Measurements from ENCODE around the gene LAMC2. TPM values are rescaled to one million over a fixed set of nuclear protein-coding genes. Genes with fewer than 3 reads are reported as not detected.
"Not testable (repeated sequence)": the region's sequence is repeated elsewhere in the genome, so short reads cannot be mapped to it uniquely, and the experiment has no call there.

The LAMC2 gene
- total RNA-seq, 4 donors from 2014 or later = 24.2 to 46.5 (median 35.5) TPM

- Histone ChIP-seq H3K27ac (peak overlapping the region; percentile 75), H3K36me3 (no peaks in the 10 kb centered on the region), H3K4me1 (peaks cover 7% of the 10 kb centered on the region), H3K27me3 (no peaks in the 10 kb centered on the region), H3K4me3 (no peak overlapping the region), H3K9me3 (no peaks in the 10 kb centered on the region)
- DNase-seq (ENCODE audit: low spot score in 2 of 2) = no peak
- WGBS = 58% methylated on average over 1 of the region's 1 CpG
- TF ChIP-seq POLR2AphosphoS5 (IDR thresholded peaks at IDR 0.05) (no peak), POLR2A (IDR thresholded peaks at IDR 0.05) (no peak), EP300 (IDR thresholded peaks at IDR 0.05) (no peak), CTCF (IDR thresholded peaks at IDR 0.05) (no peak)
Observed at GRCh38 chr1:183149273-183149672, 36.8 kb upstream of the LAMC2 start.

- not testable (repeated sequence) for H3K36me3 ChIP-seq; H3K4me3 ChIP-seq; H3K27me3 ChIP-seq; H3K4me1 ChIP-seq; H3K9me3 ChIP-seq; DNase-seq (ENCODE audit: low spot score in 2 of 2); H3K27ac ChIP-seq
- 84% methylated on average over 1 of the region's 1 CpG for WGBS
Observed at GRCh38 chr1:183150032-183150431, 36.0 kb upstream of the LAMC2 start.

GRCh38 chr1:183150445-183150844 lies 35.6 kb upstream of the LAMC2 start:
- Histone ChIP-seq H3K9me3 (no peaks in the 10 kb centered on the region), H3K4me1 (peaks cover 7% of the 10 kb centered on the region), H3K36me3 (no peaks in the 10 kb centered on the region), H3K4me3 (no peak overlapping the region), H3K27me3 (no peaks in the 10 kb centered on the region), H3K27ac (no peak overlapping the region)
- no peak for DNase-seq (ENCODE audit: low spot score in 2 of 2)
- TF ChIP-seq POLR2A (IDR thresholded peaks at IDR 0.05) (no peak), CTCF (IDR thresholded peaks at IDR 0.05) (no peak), EP300 (IDR thresholded peaks at IDR 0.05) (no peak), POLR2AphosphoS5 (IDR thresholded peaks at IDR 0.05) (no peak)

DNA sequence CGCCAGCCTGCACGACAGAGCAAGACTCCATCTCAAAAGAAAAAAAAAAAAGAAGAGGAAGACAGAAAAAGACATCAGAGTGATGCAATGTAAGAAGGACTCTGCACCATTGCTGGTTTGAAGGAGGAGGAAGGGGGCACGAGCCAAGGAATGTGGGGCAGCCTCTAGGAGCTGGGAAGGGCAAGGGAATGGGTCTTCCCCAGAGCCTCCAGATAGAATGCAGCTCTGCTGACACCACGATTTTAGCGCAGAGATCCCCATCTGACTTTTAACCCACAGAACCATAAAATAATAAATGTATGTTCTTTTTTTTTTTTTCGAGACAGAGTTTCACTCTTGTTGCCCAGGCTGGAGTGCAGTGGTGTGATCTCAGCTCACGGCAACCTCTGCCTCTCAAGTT lies 33.9 kb upstream of the LAMC2 start:
- 83% methylated on average over 7 of the region's 7 CpGs for WGBS
- no peak for DNase-seq (ENCODE audit: low spot score in 2 of 2)
- H3K4me1 ChIP-seq = peaks cover 7% of the 10 kb centered on the region
- no peaks in the 10 kb centered on the region for H3K36me3 ChIP-seq
- H3K9me3 ChIP-seq = no peaks in the 10 kb centered on the region
- no peaks in the 10 kb centered on the region for H3K27me3 ChIP-seq
- no peak overlapping the region for H3K4me3 ChIP-seq
- TF ChIP-seq POLR2AphosphoS5 (IDR thresholded peaks at IDR 0.05) (no peak), EP300 (IDR thresholded peaks at IDR 0.05) (no peak)
- no peak overlapping the region for H3K27ac ChIP-seq

DNA sequence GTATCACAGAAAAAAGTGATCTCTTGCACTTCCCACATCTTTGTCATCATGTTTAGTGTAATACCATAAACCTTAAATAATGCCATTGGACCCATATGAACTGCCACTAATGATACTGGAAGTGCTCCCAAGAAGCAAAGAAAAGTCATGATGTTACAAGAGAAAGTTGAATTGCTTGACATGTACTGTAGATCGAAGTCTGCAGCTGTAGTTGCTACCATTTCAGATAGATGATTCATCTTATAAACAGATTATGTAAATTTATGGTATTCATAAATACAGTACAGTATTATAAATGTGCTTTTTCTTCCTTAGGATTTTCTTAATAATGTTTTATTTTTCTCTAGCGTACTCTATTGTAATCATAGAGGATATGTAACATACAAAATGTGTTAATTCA lies 30.1 kb upstream of the LAMC2 start:
- Histone ChIP-seq H3K27me3 (no peaks in the 10 kb centered on the region), H3K36me3 (no peaks in the 10 kb centered on the region), H3K4me3 (no peak overlapping the region), H3K27ac (no peak overlapping the region), H3K4me1 (peaks cover 12% of the 10 kb centered on the region), H3K9me3 (no peaks in the 10 kb centered on the region)
- WGBS = 67% methylated on average over 2 of the region's 2 CpGs
- DNase-seq (ENCODE audit: low spot score in 2 of 2) = no peak
- no peak for TF ChIP-seq CTCF (IDR thresholded peaks at IDR 0.05)

DNA sequence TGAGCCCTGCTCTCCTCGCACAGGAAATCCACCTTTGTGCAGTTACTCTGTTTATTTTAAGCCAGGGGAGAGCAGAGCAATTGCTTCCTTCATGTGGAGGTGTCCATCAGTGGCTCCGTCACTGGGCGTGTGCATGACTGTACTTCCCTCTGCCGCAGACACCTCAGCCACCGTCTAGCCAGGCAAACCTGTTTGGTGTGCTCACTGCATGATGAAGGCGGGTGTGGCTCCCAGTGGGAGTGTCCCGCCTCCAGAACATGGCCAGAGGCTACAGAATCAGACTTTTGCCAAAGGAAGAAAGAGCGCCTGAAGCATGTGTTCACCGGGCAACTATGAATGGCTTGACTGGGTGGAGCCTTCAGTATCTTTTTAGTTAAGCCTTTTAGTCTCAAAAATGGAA lies 26.1 kb upstream of the LAMC2 start:
- Histone ChIP-seq H3K27ac (peak overlapping the region; percentile 5), H3K9me3 (no peaks in the 10 kb centered on the region), H3K4me3 (no peak overlapping the region), H3K27me3 (no peaks in the 10 kb centered on the region), H3K4me1 (peaks cover 12% of the 10 kb centered on the region), H3K36me3 (no peaks in the 10 kb centered on the region)
- TF ChIP-seq CTCF (IDR thresholded peaks at IDR 0.05) = no peak
- no peak for TF ChIP-seq POLR2A (IDR thresholded peaks at IDR 0.05)
- TF ChIP-seq EP300 (IDR thresholded peaks at IDR 0.05) = no peak
- TF ChIP-seq POLR2AphosphoS5 (IDR thresholded peaks at IDR 0.05) = peak; percentile 26 to 89 (median 63)
- DNase-seq (ENCODE audit: low spot score in 2 of 2) = peak in 1 of 2 donors; percentile 78
- 61% methylated on average over 9 of the region's 9 CpGs for WGBS
